ENCODE results near the gene RPL37.

Gene RPL37

GRCh38 chr5:40784916-40785315 lies 50.1 kb downstream of the RPL37 start:
- Histone ChIP-seq H3K4me1 (ENCODE audit: control insufficient read depth, insufficient read depth, low read length) (no peaks in the 10 kb centered on the region), H3K36me3 (ENCODE audit: control insufficient read depth, insufficient read depth, low read length) (no peaks in the 10 kb centered on the region), H3K4me3 (ENCODE audit: insufficient read depth, low read depth, low read length) (no peak overlapping the region), H3K9me3 (ENCODE audit: control insufficient read depth, low read length) (no peaks in the 10 kb centered on the region), H3K27me3 (ENCODE audit: control insufficient read depth, insufficient read depth, low read length, poor library complexity, severe bottlenecking) (no peaks in the 10 kb centered on the region), H3K27ac (ENCODE audit: insufficient read depth, low read depth, low read length, poor library complexity, severe bottlenecking) (no peak overlapping the region)
- 100% methylated on average over 1 of the region's 1 CpG; no CpG with 5 or more reads in 1 of the 2 experiments for WGBS, 2 experiments

- H3K27ac ChIP-seq (ENCODE audit: insufficient read depth, low read depth, low read length, poor library complexity, severe bottlenecking) = no peak overlapping the region
- no peaks in the 10 kb centered on the region for H3K9me3 ChIP-seq (ENCODE audit: control insufficient read depth, low read length)
- no peak overlapping the region for H3K4me3 ChIP-seq (ENCODE audit: insufficient read depth, low read depth, low read length)
- H3K27me3 ChIP-seq (ENCODE audit: control insufficient read depth, insufficient read depth, low read length, poor library complexity, severe bottlenecking) = no peaks in the 10 kb centered on the region
- WGBS, 2 experiments = 96 to 98% methylated on average over 1 of the region's 1 CpG
- no peaks in the 10 kb centered on the region for H3K36me3 ChIP-seq (ENCODE audit: control insufficient read depth, insufficient read depth, low read length)
- H3K4me1 ChIP-seq (ENCODE audit: control insufficient read depth, insufficient read depth, low read length) = no peaks in the 10 kb centered on the region
Observed at GRCh38 chr5:40784027-40784653, 50.9 kb downstream of the RPL37 start.

GRCh38 chr5:40781843-40782409 lies 53.1 kb downstream of the RPL37 start:
- Histone ChIP-seq H3K27ac (ENCODE audit: insufficient read depth, low read depth, low read length, poor library complexity, severe bottlenecking) (no peak overlapping the region), H3K36me3 (ENCODE audit: control insufficient read depth, insufficient read depth, low read length) (no peaks in the 10 kb centered on the region), H3K4me1 (ENCODE audit: control insufficient read depth, insufficient read depth, low read length) (no peaks in the 10 kb centered on the region), H3K9me3 (ENCODE audit: control insufficient read depth, low read length) (no peaks in the 10 kb centered on the region), H3K27me3 (ENCODE audit: control insufficient read depth, insufficient read depth, low read length, poor library complexity, severe bottlenecking) (no peaks in the 10 kb centered on the region), H3K4me3 (ENCODE audit: insufficient read depth, low read depth, low read length) (no peak overlapping the region)

- H3K36me3 ChIP-seq (ENCODE audit: control insufficient read depth, insufficient read depth, low read length) = no peaks in the 10 kb centered on the region
- no peaks in the 10 kb centered on the region for H3K27me3 ChIP-seq (ENCODE audit: control insufficient read depth, insufficient read depth, low read length, poor library complexity, severe bottlenecking)
- H3K4me3 ChIP-seq (ENCODE audit: insufficient read depth, low read depth, low read length) = no peak overlapping the region
- H3K27ac ChIP-seq (ENCODE audit: insufficient read depth, low read depth, low read length, poor library complexity, severe bottlenecking) = no peak overlapping the region
- no peaks in the 10 kb centered on the region for H3K9me3 ChIP-seq (ENCODE audit: control insufficient read depth, low read length)
- H3K4me1 ChIP-seq (ENCODE audit: control insufficient read depth, insufficient read depth, low read length) = no peaks in the 10 kb centered on the region
- WGBS, 2 experiments = 92 to 100% methylated on average over 3 of the region's 3 CpGs
Observed at GRCh38 chr5:40780858-40781257, 54.2 kb downstream of the RPL37 start.

- Histone ChIP-seq H3K27me3 (ENCODE audit: control insufficient read depth, insufficient read depth, low read length, poor library complexity, severe bottlenecking) (no peaks in the 10 kb centered on the region), H3K36me3 (ENCODE audit: control insufficient read depth, insufficient read depth, low read length) (no peaks in the 10 kb centered on the region), H3K4me3 (ENCODE audit: insufficient read depth, low read depth, low read length) (no peak overlapping the region), H3K4me1 (ENCODE audit: control insufficient read depth, insufficient read depth, low read length) (no peaks in the 10 kb centered on the region), H3K27ac (ENCODE audit: insufficient read depth, low read depth, low read length, poor library complexity, severe bottlenecking) (no peak overlapping the region), H3K9me3 (ENCODE audit: control insufficient read depth, low read length) (no peaks in the 10 kb centered on the region)
- 90 to 98% methylated on average over 2 to 4 of the region's 5 CpGs for WGBS, 2 experiments
Observed at GRCh38 chr5:40780199-40780598, 54.8 kb downstream of the RPL37 start.

GRCh38 chr5:40779561-40779960 lies 55.5 kb downstream of the RPL37 start:
- Histone ChIP-seq H3K4me3 (ENCODE audit: insufficient read depth, low read depth, low read length) (no peak overlapping the region), H3K4me1 (ENCODE audit: control insufficient read depth, insufficient read depth, low read length) (no peaks in the 10 kb centered on the region), H3K27ac (ENCODE audit: insufficient read depth, low read depth, low read length, poor library complexity, severe bottlenecking) (no peak overlapping the region), H3K36me3 (ENCODE audit: control insufficient read depth, insufficient read depth, low read length) (no peaks in the 10 kb centered on the region), H3K27me3 (ENCODE audit: control insufficient read depth, insufficient read depth, low read length, poor library complexity, severe bottlenecking) (no peaks in the 10 kb centered on the region), H3K9me3 (ENCODE audit: control insufficient read depth, low read length) (no peaks in the 10 kb centered on the region)
- WGBS, 2 experiments = 96 to 97% methylated on average over 6 of the region's 6 CpGs

- Histone ChIP-seq H3K9me3 (ENCODE audit: control insufficient read depth, low read length) (no peaks in the 10 kb centered on the region), H3K36me3 (ENCODE audit: control insufficient read depth, insufficient read depth, low read length) (no peaks in the 10 kb centered on the region), H3K27ac (ENCODE audit: insufficient read depth, low read depth, low read length, poor library complexity, severe bottlenecking) (no peak overlapping the region), H3K4me1 (ENCODE audit: control insufficient read depth, insufficient read depth, low read length) (no peaks in the 10 kb centered on the region), H3K4me3 (ENCODE audit: insufficient read depth, low read depth, low read length) (no peak overlapping the region), H3K27me3 (ENCODE audit: control insufficient read depth, insufficient read depth, low read length, poor library complexity, severe bottlenecking) (no peaks in the 10 kb centered on the region)
- no CpG with 5 or more reads among the region's 1 CpG for WGBS, 2 experiments
Observed at GRCh38 chr5:40778133-40778532, 56.9 kb downstream of the RPL37 start.

GRCh38 chr5:40776658-40776977 lies 58.4 kb downstream of the RPL37 start:
- Histone ChIP-seq H3K4me1 (ENCODE audit: control insufficient read depth, insufficient read depth, low read length) (no peaks in the 10 kb centered on the region), H3K36me3 (ENCODE audit: control insufficient read depth, insufficient read depth, low read length) (no peaks in the 10 kb centered on the region), H3K27ac (ENCODE audit: insufficient read depth, low read depth, low read length, poor library complexity, severe bottlenecking) (no peak overlapping the region), H3K4me3 (ENCODE audit: insufficient read depth, low read depth, low read length) (no peak overlapping the region), H3K9me3 (ENCODE audit: control insufficient read depth, low read length) (no peaks in the 10 kb centered on the region), H3K27me3 (ENCODE audit: control insufficient read depth, insufficient read depth, low read length, poor library complexity, severe bottlenecking) (no peaks in the 10 kb centered on the region)
- WGBS, 2 experiments = 95 to 100% methylated on average over 1 of the region's 1 CpG

- no peaks in the 10 kb centered on the region for H3K9me3 ChIP-seq (ENCODE audit: control insufficient read depth, low read length)
- no peaks in the 10 kb centered on the region for H3K4me1 ChIP-seq (ENCODE audit: control insufficient read depth, insufficient read depth, low read length)
- WGBS, 2 experiments = 94 to 97% methylated on average over 6 of the region's 6 CpGs
- no peaks in the 10 kb centered on the region for H3K36me3 ChIP-seq (ENCODE audit: control insufficient read depth, insufficient read depth, low read length)
- H3K27ac ChIP-seq (ENCODE audit: insufficient read depth, low read depth, low read length, poor library complexity, severe bottlenecking) = no peak overlapping the region
- H3K27me3 ChIP-seq (ENCODE audit: control insufficient read depth, insufficient read depth, low read length, poor library complexity, severe bottlenecking) = no peaks in the 10 kb centered on the region
- no peak overlapping the region for H3K4me3 ChIP-seq (ENCODE audit: insufficient read depth, low read depth, low read length)
Observed at GRCh38 chr5:40775846-40776657, 59.0 kb downstream of the RPL37 start.
